ENCODE data around the gene PCBP3. TPM values are rescaled to one million over a fixed set of nuclear protein-coding genes. Genes with fewer than 3 reads are reported as not detected.

Gene PCBP3
- total and polyA plus RNA-seq, 2 of the 8 experiments (the other 6 are each of a cell fraction or from before 2014, with no cell fraction given), result 3.5 to 6.3 TPM

DNA sequence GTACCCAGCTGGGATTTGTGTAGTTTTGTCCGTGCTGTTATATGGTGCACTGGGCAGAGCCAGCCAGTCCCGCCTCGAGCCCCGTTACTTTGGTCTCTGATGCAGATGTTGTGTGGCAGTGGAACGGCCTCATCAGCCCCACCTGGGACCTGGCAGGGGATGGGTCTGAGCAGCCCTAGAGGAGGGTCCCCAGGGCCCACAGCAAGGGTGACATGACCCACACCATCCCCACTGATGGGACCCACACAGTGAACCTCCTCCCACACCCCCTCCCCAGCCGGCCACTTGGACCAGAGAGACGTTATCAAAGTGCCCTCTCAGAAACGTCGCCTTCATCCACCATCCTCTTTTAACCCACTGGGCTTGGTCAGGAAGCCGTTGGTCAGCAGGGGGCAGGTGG is 42.0 kb upstream of the PCBP3 start:
- no peaks in the 10 kb centered on the region for H3K79me1 ChIP-seq (ENCODE audit: low read depth, low read length)
- H3K9ac ChIP-seq (replicated peaks in 1 of 4; ENCODE audit: extremely low read depth in 1 of 4, low read depth in 3 of 4, low read length in 3 of 4), result no peak overlapping the region
- H4K5ac ChIP-seq (ENCODE audit: insufficient read length, low read depth, low read length), result no peak overlapping the region
- H3K4me2 ChIP-seq (ENCODE audit: insufficient read depth in 1 of 2, low read depth in 2 of 2, low read length in 2 of 2), result no peak overlapping the region
- H3K14ac ChIP-seq (ENCODE audit: insufficient read length), result no peak overlapping the region
- no peak overlapping the region for H3K4me3 ChIP-seq (ENCODE audit: extremely low read depth in 1 of 4, insufficient read depth in 2 of 4, low read depth in 3 of 4, low read length in 4 of 4)
- no peak overlapping the region for H2BK120ac ChIP-seq (replicated peaks; ENCODE audit: low read depth, low read length)
- H2BK5ac ChIP-seq (ENCODE audit: low read depth, low read length), result no peak overlapping the region
- no peak overlapping the region for H2AFZ ChIP-seq (ENCODE audit: low read length)
- no peaks in the 10 kb centered on the region for H4K20me1 ChIP-seq (replicated peaks in 1 of 2; ENCODE audit: control insufficient read depth in 1 of 2, insufficient read depth in 2 of 2, low read length in 2 of 2)
- WGBS, 2 experiments (ENCODE audit: extremely low coverage in 1 of 2, insufficient coverage in 1 of 2, insufficient read length in 1 of 2, insufficient replicate concordance in 2 of 2, low coverage in 1 of 2, low lambda C conversion rate in 2 of 2, missing lambda C conversion rate in 1 of 2), result 85% methylated on average over 10 of the region's 10 CpGs; no CpG with 5 or more reads in 1 of the 2 experiments
- FAIRE-seq, result no peak
- no peaks in the 10 kb centered on the region for H3K4me1 ChIP-seq (replicated peaks in 1 of 4; ENCODE audit: control insufficient read depth in 3 of 4, insufficient read depth in 4 of 4, low read length in 3 of 4)
- H3K9me3 ChIP-seq (ENCODE audit: insufficient read depth in 2 of 2, low read depth in 1 of 2, low read length in 1 of 2), result peaks cover 4 to 14% of the 10 kb centered on the region in 2 experiments; a peak in 2 of 4 replicates
- no peaks in the 10 kb centered on the region for H3K79me2 ChIP-seq (ENCODE audit: control insufficient read depth in 1 of 2, insufficient read depth in 2 of 2, low read length in 2 of 2)
- H4K8ac ChIP-seq (ENCODE audit: extremely low read depth, insufficient read depth, low read length), result no peak overlapping the region
- H3K4ac ChIP-seq (replicated peaks; ENCODE audit: insufficient read length, low read depth, low read length), result no peak overlapping the region
- H2AK5ac ChIP-seq (ENCODE audit: low read depth, low read length), result no peak overlapping the region
- POLR2A ChIA-PET (ENCODE audit: partially characterized antibody), result no interaction called here
- no peak overlapping the region for H3K27ac ChIP-seq (ENCODE audit: low read depth, low read length)
- no peak overlapping the region for H3K56ac ChIP-seq (replicated peaks; ENCODE audit: insufficient read length, low read depth, low read length)
- H3K23ac ChIP-seq (ENCODE audit: insufficient read length), result no peak overlapping the region
- peaks cover 0 to 3% (median 0%) of the 10 kb centered on the region in 4 experiments; a peak in 1 of 7 replicates for H3K27me3 ChIP-seq (replicated peaks in 1 of 4; ENCODE audit: control insufficient read depth in 3 of 4, extremely low read depth in 1 of 4, insufficient read depth in 3 of 4, low read length in 3 of 4)
- H2BK20ac ChIP-seq (ENCODE audit: low read length), result no peak overlapping the region
- no peak overlapping the region for H2BK12ac ChIP-seq (ENCODE audit: low read depth, low read length)
- no peak overlapping the region for H4K91ac ChIP-seq (replicated peaks; ENCODE audit: insufficient read length, low read length)
- CTCF ChIA-PET (ENCODE audit: partially characterized antibody), result interaction anchor here (1.0 kb wide), 1 partner anchor 219 kb away, joined by 4 read pairs; no protein-coding TSS in a partner anchor
- no peaks in the 10 kb centered on the region for H3K23me2 ChIP-seq (ENCODE audit: low read depth, low read length)
- no peak overlapping the region for H3K18ac ChIP-seq (ENCODE audit: extremely low read depth, low read length)
- no peak overlapping the region for H2BK15ac ChIP-seq (ENCODE audit: low read length)
- H3K36me3 ChIP-seq (ENCODE audit: control insufficient read depth in 2 of 4, insufficient read depth in 4 of 4, low read length in 3 of 4), result no peaks in the 10 kb centered on the region
- DNase-seq (ENCODE audit: low read depth in 1 of 2, low spot score in 2 of 2), result no peak
- TF ChIP-seq NRF1 (IDR thresholded peaks at IDR 0.05; ENCODE audit: low read depth, low read length) (no peak), CREB1 (IDR thresholded peaks at IDR 0.05) (no peak), ZNF274 (IDR thresholded peaks at IDR 0.05; ENCODE audit: borderline replicate concordance, extremely low read depth, low read length) (no peak), SRF (IDR thresholded peaks at IDR 0.05; ENCODE audit: low read depth, low read length) (no peak), TEAD4 (IDR thresholded peaks at IDR 0.05; ENCODE audit: low read depth, low read length) (no peak), JUND (IDR thresholded peaks at IDR 0.05; ENCODE audit: low read length) (no peak), JUN (IDR thresholded peaks at IDR 0.05; ENCODE audit: low read depth, low read length) (no peak), MAFK (IDR thresholded peaks at IDR 0.05; ENCODE audit: low read depth, low read length) (no peak)
